Measurements from ENCODE around the gene ZNF669.
"Not testable (repeated sequence)": the region's sequence is repeated elsewhere in the genome, so short reads cannot be mapped to it uniquely, and the experiment has no call there.

Gene ZNF669

GRCh38 chr1:247103859-247104591 is at the start of gene ZNF669:
Gene ZNF669 (minus strand): TSS chr1:247104356. CDS start chr1:247104199, 157 bp downstream.
- DNase-seq (ENCODE audit: low read depth) = peak; percentile 87

- DNase-seq (ENCODE audit: low read depth) = no peak
These were observed 43.6 kb upstream of the ZNF669 start for GRCh38 chr1:247147781-247148180.

- DNase-seq (ENCODE audit: low read depth) = not testable (repeated sequence)
These were observed 43.0 kb upstream of the ZNF669 start for GRCh38 chr1:247147120-247147519.

GRCh38 chr1:247146671-247147070 is 42.5 kb upstream of the ZNF669 start:
- DNase-seq (ENCODE audit: low read depth) = no peak

GRCh38 chr1:247145279-247145678 is 41.1 kb upstream of the ZNF669 start:
- DNase-seq (ENCODE audit: low read depth) = no peak

- DNase-seq (ENCODE audit: low read depth) = not testable (repeated sequence)
These were observed 35.4 kb upstream of the ZNF669 start for GRCh38 chr1:247139557-247139956.

GRCh38 chr1:247131236-247131635 is 27.1 kb upstream of the ZNF669 start:
- DNase-seq (ENCODE audit: low read depth) = no peak

GRCh38 chr1:247127519-247128282 is 23.5 kb upstream of the ZNF669 start:
- DNase-seq (ENCODE audit: low read depth) = not testable (repeated sequence)

GRCh38 chr1:247126601-247127000 is 22.4 kb upstream of the ZNF669 start:
- DNase-seq (ENCODE audit: low read depth) = not testable (repeated sequence)

- not testable (repeated sequence) for DNase-seq (ENCODE audit: low read depth)
These were observed 22.0 kb upstream of the ZNF669 start for GRCh38 chr1:247126166-247126565.

GRCh38 chr1:247121382-247121781 is 17.2 kb upstream of the ZNF669 start:
- no peak for DNase-seq (ENCODE audit: low read depth)

- DNase-seq (ENCODE audit: low read depth) = not testable (repeated sequence)
These were observed 16.2 kb upstream of the ZNF669 start for GRCh38 chr1:247120408-247120668.

- DNase-seq (ENCODE audit: low read depth) = no peak
These were observed 15.6 kb upstream of the ZNF669 start for GRCh38 chr1:247119600-247120407.

- DNase-seq (ENCODE audit: low read depth) = no peak
These were observed 14.8 kb upstream of the ZNF669 start for GRCh38 chr1:247118946-247119446.

GRCh38 chr1:247115545-247115944 is 11.4 kb upstream of the ZNF669 start:
- DNase-seq (ENCODE audit: low read depth) = no peak

- DNase-seq (ENCODE audit: low read depth) = no peak
These were observed 11.0 kb upstream of the ZNF669 start for GRCh38 chr1:247115141-247115510.

- no peak for DNase-seq (ENCODE audit: low read depth)
These were observed 10.4 kb upstream of the ZNF669 start for GRCh38 chr1:247114351-247115140.

- DNase-seq (ENCODE audit: low read depth) = no peak
These were observed 9.6 kb upstream of the ZNF669 start for GRCh38 chr1:247113733-247114271.

- DNase-seq (ENCODE audit: low read depth) = no peak
These were observed 8.9 kb upstream of the ZNF669 start for GRCh38 chr1:247113094-247113497.

- no peak for DNase-seq (ENCODE audit: low read depth)
These were observed 8.3 kb upstream of the ZNF669 start for GRCh38 chr1:247112479-247112781.

- DNase-seq (ENCODE audit: low read depth) = no peak
These were observed 7.7 kb upstream of the ZNF669 start for GRCh38 chr1:247111700-247112478.
